SK-N-SH (cell line): ENCODE data around the gene CKB. TPM values are rescaled to one million over a fixed set of nuclear protein-coding genes. Genes with fewer than 3 reads are reported as not detected.

Experiments used
- CTCF ChIA-PET: fragments of 300-600, 350-600 bp; formaldehyde crosslinking; extraction: SDS; loops from one replicate; lab custom pipeline; 2021; lab: Yijun Ruan, JAX
- POLR2A ChIA-PET: fragments of 350-600 bp; sonication (Branson Sonifier 250); formaldehyde crosslinking; extraction: SDS; loops from one replicate; lab custom pipeline; 2020; ENCODE audit warnings: antibody characterized with exemption, inconsistent platforms; lab: Yijun Ruan, JAX
- DNase-seq: peaks from one replicate; pipeline ENCODE4 v3.0.0; 2012
- H2AFZ ChIP-seq: fragments of 200-600 bp; sonication (generic); 2 replicates; pipeline ENCODE4 v1.8.1; 2016; ENCODE audit warnings: antibody characterized with exemption, mild to moderate bottlenecking, low read depth
- H3F3A ChIP-seq: fragments of 200-600 bp; sonication (generic); replicated peaks from 2 replicates; pipeline ENCODE3; 2016; ENCODE audit warnings: antibody characterized with exemption, mild to moderate bottlenecking; ENCODE audit not compliant: insufficient read depth
- H3K27ac ChIP-seq, 2 experiments: fragments of 200-500 bp in 1 of 2; fragments of 200-600 bp in 1 of 2; sonication (Bioruptor generic) in 1 of 2; sonication (generic), shearing (Covaris generic) in 1 of 2; 2 replicates each; pipeline versions ENCODE4 v1.5.1 to v1.6.1; 2014 to 2016; ENCODE audit warnings: low read depth in 2 of 2, inconsistent platforms in 1 of 2, low read length in 1 of 2, mild to moderate bottlenecking in 1 of 2, mixed read lengths in 1 of 2
- H3K27me3 ChIP-seq: fragments of 200-600 bp; sonication (generic), shearing (Covaris generic); 2 replicates; pipeline ENCODE4 v1.6.1; 2016; ENCODE audit warnings: mixed run types; ENCODE audit not compliant: insufficient read depth
- H3K36me3 ChIP-seq, 2 experiments: fragments of 200-500 bp in 1 of 2; fragments of 200-600 bp in 1 of 2; sonication (Bioruptor generic) in 1 of 2; sonication (generic) in 1 of 2; replicated peaks in 1 of 2; 2 replicates each; pipeline versions ENCODE3 to v1.5.1; 2014 to 2016; ENCODE audit warnings: low read length in 1 of 2, mild to moderate bottlenecking in 1 of 2; ENCODE audit not compliant: insufficient read depth in 2 of 2, control insufficient read depth in 1 of 2
- H3K4me1 ChIP-seq, 2 experiments: fragments of 200-500 bp in 1 of 2; fragments of 200-600 bp in 1 of 2; sonication (Bioruptor generic) in 1 of 2; sonication (generic), shearing (Covaris generic) in 1 of 2; 2 replicates each; pipeline versions ENCODE4 v1.5.1 to v1.6.1; 2014 to 2016; ENCODE audit warnings: low read depth in 1 of 2, low read length in 1 of 2, mixed run types in 1 of 2; ENCODE audit not compliant: insufficient read depth in 2 of 2, control insufficient read depth in 1 of 2
- H3K4me2 ChIP-seq: fragments of 200-600 bp; sonication (generic), shearing (Covaris generic); 2 replicates; pipeline ENCODE4 v1.6.1; 2017; ENCODE audit warnings: mixed run types
- H3K4me3 ChIP-seq, 2 experiments: fragments of 200-500 bp in 1 of 2; fragments of 200-600 bp in 1 of 2; sonication (Bioruptor generic) in 1 of 2; sonication (generic), shearing (Covaris generic) in 1 of 2; 2 replicates each; pipeline versions ENCODE4 v1.5.1 to v1.8.1; 2014 to 2016; ENCODE audit warnings: low read depth in 2 of 2, inconsistent platforms in 1 of 2, low read length in 1 of 2, mild to moderate bottlenecking in 1 of 2, mixed read lengths in 1 of 2, moderate library complexity in 1 of 2
- H3K79me2 ChIP-seq: fragments of 200-600 bp; sonication (generic); 2 replicates; pipeline ENCODE4 v1.8.1; 2017; ENCODE audit warnings: mild to moderate bottlenecking; ENCODE audit not compliant: insufficient read depth
- H3K9ac ChIP-seq: fragments of 200-600 bp; sonication (generic); 2 replicates; pipeline ENCODE4 v1.6.1; 2017; ENCODE audit warnings: mixed run types
- H3K9me2 ChIP-seq: fragments of 200-600 bp; sonication (generic); 2 replicates; pipeline ENCODE4 v1.6.1; 2017; ENCODE audit warnings: mixed run types
- H3K9me3 ChIP-seq: fragments of 200-600 bp; sonication (generic); 2 replicates; pipeline ENCODE4 v1.6.1; 2017; ENCODE audit warnings: mixed run types, mild to moderate bottlenecking, moderate library complexity
- H4K20me1 ChIP-seq: fragments of 200-600 bp; sonication (generic); 2 replicates; pipeline ENCODE4 v1.6.1; 2017; ENCODE audit warnings: mild to moderate bottlenecking, mixed run types; ENCODE audit not compliant: insufficient read depth
- CHD2 ChIP-seq: fragments of 150-350 bp; IDR thresholded peaks from 2 replicates; pipeline ENCODE4 v1.6.1; 2018; ENCODE audit warnings: low read length; ENCODE audit not compliant: partially characterized antibody
- EP300 ChIP-seq, 2 experiments: IDR thresholded peaks; 2 replicates each; pipeline versions ENCODE4 v1.4.0 to v1.6.1; 2012; ENCODE audit warnings: borderline replicate concordance in 1 of 2, low read depth in 1 of 2, low read length in 1 of 2
- EZH2phosphoT487 ChIP-seq: fragments of 200-600 bp; sonication (generic); IDR thresholded peaks from 2 replicates; pipeline ENCODE4 v1.6.1; 2017; ENCODE audit warnings: low read depth, mixed run types, mild to moderate bottlenecking, antibody characterized with exemption, moderate library complexity, borderline replicate concordance
- FOXM1 ChIP-seq: IDR thresholded peaks from 2 replicates; pipeline ENCODE4 v1.4.0; 2012; ENCODE audit warnings: low read depth, mild to moderate bottlenecking
- GATA2 ChIP-seq: sonication (generic); formaldehyde crosslinking; IDR thresholded peaks from 2 replicates; pipeline ENCODE4 v1.5.0; 2020; ENCODE audit warnings: mild to moderate bottlenecking, missing genetic modification reagents
- JUND ChIP-seq: IDR thresholded peaks from 2 replicates; pipeline ENCODE4 v1.4.0; 2012
- MEF2A ChIP-seq: IDR thresholded peaks from 2 replicates; pipeline ENCODE4 v1.4.0; 2012; ENCODE audit warnings: low read depth, borderline replicate concordance
- MXI1 ChIP-seq: IDR thresholded peaks from 2 replicates; pipeline ENCODE4 v1.6.1; 2012; ENCODE audit warnings: mild to moderate bottlenecking, low read depth, low read length, improper control_type of control experiment
- POLR2AphosphoS5 ChIP-seq: IDR thresholded peaks from 2 replicates; pipeline ENCODE4 v1.6.1; 2012; ENCODE audit warnings: low read depth, low read length
- RCOR1 ChIP-seq: fragments of 150-350 bp; IDR thresholded peaks from 2 replicates; pipeline ENCODE4 v1.6.1; 2017; ENCODE audit warnings: antibody characterized with exemption, low read length
- TAF1 ChIP-seq: IDR thresholded peaks from 2 replicates; pipeline ENCODE4 v1.6.1; 2012; ENCODE audit warnings: low read depth, mild to moderate bottlenecking, low read length, moderate library complexity, borderline replicate concordance
- TCF12 ChIP-seq: IDR thresholded peaks from 2 replicates; pipeline ENCODE4 v1.4.0; 2012
- TEAD4 ChIP-seq: IDR thresholded peaks from 2 replicates; pipeline ENCODE4 v1.4.0; 2012; ENCODE audit warnings: mild to moderate bottlenecking, borderline replicate concordance; ENCODE audit not compliant: insufficient read depth
- YY1 ChIP-seq: IDR thresholded peaks from 2 replicates; pipeline ENCODE4 v1.4.0; 2012; ENCODE audit warnings: low read depth, mild to moderate bottlenecking
- WGBS: methylation state at CpG from one replicate; pipeline ENCODE4 v1.1.6; 2017; ENCODE audit warnings: low lambda C conversion rate; 5-methylcytosine and 5-hydroxymethylcytosine counted together
- polyA plus RNA-seq, 3 experiments: library from polyadenylated mRNA; depleted of rRNA; stranded (reverse); fragments of >200 nt; gene quantifications; 2 replicates each; pipeline ENCODE4 v1.2.3, GENCODE V29; 2012
- TF ChIP-seq, protein P1 (sequence below): fragments of 150-350 bp; IDR thresholded peaks from 2 replicates; pipeline ENCODE4 v1.6.1; 2017; ENCODE audit warnings: antibody characterized with exemption, low read length, low read depth, borderline replicate concordance
- TF ChIP-seq, protein P2 (sequence below): IDR thresholded peaks from 2 replicates; pipeline ENCODE4 v1.4.0; 2012; ENCODE audit warnings: low read depth
- TF ChIP-seq, protein P3 (sequence below): IDR thresholded peaks from 2 replicates; pipeline ENCODE4; 2012
- TF ChIP-seq, protein P4 (sequence below): fragments of 200-600 bp; sonication (generic); IDR thresholded peaks from 2 replicates; pipeline ENCODE4 v1.6.1; 2017; ENCODE audit warnings: antibody characterized with exemption, mild to moderate bottlenecking, moderate library complexity
- TF ChIP-seq, protein P5 (sequence below): IDR thresholded peaks from 2 replicates; pipeline ENCODE4 v1.4.0; 2012; ENCODE audit warnings: low read depth, borderline replicate concordance

Gene CKB
- polyA plus RNA-seq, 1 of the 3 experiments (the other 2 are of a cell fraction), result 53.0 TPM

DNA sequence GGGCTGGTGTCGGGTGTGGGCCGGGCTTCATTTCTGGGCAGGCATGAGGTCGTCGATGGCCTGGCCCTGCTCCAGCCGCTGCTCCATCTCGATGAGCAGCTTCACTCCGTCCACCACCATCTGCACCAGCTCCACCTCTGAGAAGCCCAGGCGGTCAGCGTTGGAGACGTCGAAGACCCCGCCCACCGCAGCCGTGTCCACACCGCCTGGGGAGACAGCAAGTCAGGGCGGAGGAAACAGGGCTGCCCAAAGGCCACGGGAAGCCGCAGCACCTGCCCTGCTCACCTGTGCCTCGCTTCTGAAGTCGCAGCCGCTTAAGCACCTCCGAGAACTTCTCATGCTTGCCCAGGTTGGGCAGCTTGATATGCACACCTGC lies 2.8 kb downstream of the CKB start:
- Histone ChIP-seq H3F3A (peaks cover 9% of the 10 kb centered on the region), H3K4me1 (peaks cover 0 to 20% of the 10 kb centered on the region in 2 experiments; a peak in 1 of 4 replicates), H3K4me3 (no peak overlapping the region), H3K79me2 (no peaks in the 10 kb centered on the region), H4K20me1 (no peaks in the 10 kb centered on the region), H3K36me3 (peaks cover 0 to 4% of the 10 kb centered on the region in 2 experiments), H2AFZ (no peak overlapping the region), H3K27me3 (peaks cover 16% of the 10 kb centered on the region), H3K9me2 (no peaks in the 10 kb centered on the region), H3K27ac (no peak overlapping the region; a peak in 1 of 4 replicates), H3K4me2 (no peak overlapping the region), H3K9me3 (no peaks in the 10 kb centered on the region), H3K9ac (no peak overlapping the region)
- ChIA-PET CTCF (interaction anchor here (1.2 to 9.6 kb wide), 6 partner anchors 11 to 70 kb away, joined by 5 to 194 read pairs (median 60); partner anchors contain the start of gene TRMT61A), POLR2A (interaction anchor here (1.2 kb wide), 1 partner anchor 27 kb away, joined by 3 read pairs; no protein-coding TSS in a partner anchor)
- peak; percentile 30 for DNase-seq
- TF ChIP-seq TEAD4 (no peak), EP300 (IDR thresholded peaks at IDR 0.05; ENCODE audit: borderline replicate concordance in 1 of 2, low read depth in 1 of 2, low read length in 1 of 2) (no peak), MEF2A (no peak), JUND (no peak), EZH2phosphoT487 (no peak), GATA2 (CRISPR knock-in tag) (no peak), POLR2AphosphoS5 (no peak), CHD2 (no peak), FOXM1 (no peak), RCOR1 (no peak), YY1 (no peak), MXI1 (no peak), TAF1 (no peak), TCF12 (no peak)
- TF ChIP-seq, protein P1, sequence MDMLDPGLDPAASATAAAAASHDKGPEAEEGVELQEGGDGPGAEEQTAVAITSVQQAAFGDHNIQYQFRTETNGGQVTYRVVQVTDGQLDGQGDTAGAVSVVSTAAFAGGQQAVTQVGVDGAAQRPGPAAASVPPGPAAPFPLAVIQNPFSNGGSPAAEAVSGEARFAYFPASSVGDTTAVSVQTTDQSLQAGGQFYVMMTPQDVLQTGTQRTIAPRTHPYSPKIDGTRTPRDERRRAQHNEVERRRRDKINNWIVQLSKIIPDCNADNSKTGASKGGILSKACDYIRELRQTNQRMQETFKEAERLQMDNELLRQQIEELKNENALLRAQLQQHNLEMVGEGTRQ, result no peak
- TF ChIP-seq, protein P2, sequence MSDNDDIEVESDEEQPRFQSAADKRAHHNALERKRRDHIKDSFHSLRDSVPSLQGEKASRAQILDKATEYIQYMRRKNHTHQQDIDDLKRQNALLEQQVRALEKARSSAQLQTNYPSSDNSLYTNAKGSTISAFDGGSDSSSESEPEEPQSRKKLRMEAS, result no peak
- TF ChIP-seq, protein P3, sequence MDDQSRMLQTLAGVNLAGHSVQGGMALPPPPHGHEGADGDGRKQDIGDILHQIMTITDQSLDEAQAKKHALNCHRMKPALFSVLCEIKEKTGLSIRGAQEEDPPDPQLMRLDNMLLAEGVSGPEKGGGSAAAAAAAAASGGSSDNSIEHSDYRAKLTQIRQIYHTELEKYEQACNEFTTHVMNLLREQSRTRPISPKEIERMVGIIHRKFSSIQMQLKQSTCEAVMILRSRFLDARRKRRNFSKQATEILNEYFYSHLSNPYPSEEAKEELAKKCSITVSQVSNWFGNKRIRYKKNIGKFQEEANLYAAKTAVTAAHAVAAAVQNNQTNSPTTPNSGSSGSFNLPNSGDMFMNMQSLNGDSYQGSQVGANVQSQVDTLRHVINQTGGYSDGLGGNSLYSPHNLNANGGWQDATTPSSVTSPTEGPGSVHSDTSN, result no peak
- TF ChIP-seq, protein P4, sequence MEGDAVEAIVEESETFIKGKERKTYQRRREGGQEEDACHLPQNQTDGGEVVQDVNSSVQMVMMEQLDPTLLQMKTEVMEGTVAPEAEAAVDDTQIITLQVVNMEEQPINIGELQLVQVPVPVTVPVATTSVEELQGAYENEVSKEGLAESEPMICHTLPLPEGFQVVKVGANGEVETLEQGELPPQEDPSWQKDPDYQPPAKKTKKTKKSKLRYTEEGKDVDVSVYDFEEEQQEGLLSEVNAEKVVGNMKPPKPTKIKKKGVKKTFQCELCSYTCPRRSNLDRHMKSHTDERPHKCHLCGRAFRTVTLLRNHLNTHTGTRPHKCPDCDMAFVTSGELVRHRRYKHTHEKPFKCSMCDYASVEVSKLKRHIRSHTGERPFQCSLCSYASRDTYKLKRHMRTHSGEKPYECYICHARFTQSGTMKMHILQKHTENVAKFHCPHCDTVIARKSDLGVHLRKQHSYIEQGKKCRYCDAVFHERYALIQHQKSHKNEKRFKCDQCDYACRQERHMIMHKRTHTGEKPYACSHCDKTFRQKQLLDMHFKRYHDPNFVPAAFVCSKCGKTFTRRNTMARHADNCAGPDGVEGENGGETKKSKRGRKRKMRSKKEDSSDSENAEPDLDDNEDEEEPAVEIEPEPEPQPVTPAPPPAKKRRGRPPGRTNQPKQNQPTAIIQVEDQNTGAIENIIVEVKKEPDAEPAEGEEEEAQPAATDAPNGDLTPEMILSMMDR, result no peak
- TF ChIP-seq, protein P5, sequence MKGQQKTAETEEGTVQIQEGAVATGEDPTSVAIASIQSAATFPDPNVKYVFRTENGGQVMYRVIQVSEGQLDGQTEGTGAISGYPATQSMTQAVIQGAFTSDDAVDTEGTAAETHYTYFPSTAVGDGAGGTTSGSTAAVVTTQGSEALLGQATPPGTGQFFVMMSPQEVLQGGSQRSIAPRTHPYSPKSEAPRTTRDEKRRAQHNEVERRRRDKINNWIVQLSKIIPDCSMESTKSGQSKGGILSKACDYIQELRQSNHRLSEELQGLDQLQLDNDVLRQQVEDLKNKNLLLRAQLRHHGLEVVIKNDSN, result no peak
- WGBS, result 55% methylated on average over 5 of the region's 22 CpGs
